Jurkat, Clone E6-1 (cell line): Measurements from ENCODE around the gene GPR68.
"Not testable (repeated sequence)": the region's sequence is repeated elsewhere in the genome, so short reads cannot be mapped to it uniquely, and the experiment has no call there.

ENCODE experiments used
- DNase-seq: peaks from one replicate; pipeline ENCODE4 v3.0.0-alpha.2; 2011; ENCODE audit warnings: low read depth, low spot score
- H3K4me3 ChIP-seq: 2 replicates; pipeline ENCODE4 v1.5.1; 2011; ENCODE audit warnings: mild to moderate bottlenecking, low read length, control low read depth, moderate library complexity

GPR68 gene

GRCh38 chr14:91274796-91275195 lies 30.3 kb upstream of the GPR68 start:
- no peak overlapping the region for H3K4me3 ChIP-seq
- DNase-seq, result no peak

- H3K4me3 ChIP-seq, result no peak overlapping the region
- no peak for DNase-seq
Observed at GRCh38 chr14:91273885-91274273, 29.4 kb upstream of the GPR68 start.

GRCh38 chr14:91273273-91273884 lies 28.9 kb upstream of the GPR68 start:
- H3K4me3 ChIP-seq, result no peak overlapping the region
- DNase-seq, result no peak

GRCh38 chr14:91272341-91273272 lies 28.1 kb upstream of the GPR68 start:
- no peak overlapping the region for H3K4me3 ChIP-seq
- no peak for DNase-seq

GRCh38 chr14:91271639-91272038 lies 27.1 kb upstream of the GPR68 start:
- H3K4me3 ChIP-seq, result no peak overlapping the region
- DNase-seq, result no peak

GRCh38 chr14:91270619-91271018 lies 26.1 kb upstream of the GPR68 start:
- peak; percentile 57 for DNase-seq
- H3K4me3 ChIP-seq, result no peak overlapping the region

GRCh38 chr14:91270188-91270587 lies 25.7 kb upstream of the GPR68 start:
- DNase-seq, result no peak
- no peak overlapping the region for H3K4me3 ChIP-seq

GRCh38 chr14:91269076-91269991 lies 24.8 kb upstream of the GPR68 start:
- no peak for DNase-seq
- H3K4me3 ChIP-seq, result no peak overlapping the region

- no peak overlapping the region for H3K4me3 ChIP-seq
- no peak for DNase-seq
Observed at GRCh38 chr14:91267965-91268437, 23.5 kb upstream of the GPR68 start.

- H3K4me3 ChIP-seq, DNase-seq: not testable (repeated sequence)
Observed at GRCh38 chr14:91266276-91266675, 21.8 kb upstream of the GPR68 start.

GRCh38 chr14:91265404-91265803 lies 20.9 kb upstream of the GPR68 start:
- no peak for DNase-seq
- H3K4me3 ChIP-seq, result no peak overlapping the region

GRCh38 chr14:91264151-91265150 lies 19.9 kb upstream of the GPR68 start:
- no peak overlapping the region for H3K4me3 ChIP-seq
- DNase-seq, result no peak

GRCh38 chr14:91263329-91263728 lies 18.8 kb upstream of the GPR68 start:
- DNase-seq, result no peak
- no peak overlapping the region for H3K4me3 ChIP-seq

GRCh38 chr14:91261986-91262549 lies 17.6 kb upstream of the GPR68 start:
- no peak for DNase-seq
- H3K4me3 ChIP-seq, result no peak overlapping the region

- DNase-seq, result peak; percentile 71
- no peak overlapping the region for H3K4me3 ChIP-seq
Observed at GRCh38 chr14:91261115-91261514, 16.6 kb upstream of the GPR68 start.

GRCh38 chr14:91258876-91259275 lies 14.4 kb upstream of the GPR68 start:
- no peak for DNase-seq
- no peak overlapping the region for H3K4me3 ChIP-seq

- DNase-seq, result no peak
Observed at GRCh38 chr14:91258011-91258618, 13.6 kb upstream of the GPR68 start.

More at GRCh38 chr14:91258011-91258618, 13.6 kb upstream of the GPR68 start:
- no peak overlapping the region for H3K4me3 ChIP-seq
